K562 (cell line): ENCODE results near the gene MAPK4. TPM values are rescaled to one million over a fixed set of nuclear protein-coding genes. Genes with fewer than 3 reads are reported as not detected.

Source experiments
- ATAC-seq: fragments of 200-7000 bp; cut with Tn5 transposase; 3 replicates; pipeline ENCODE4 v1.9.1; 2020; ENCODE audit warnings: moderate library complexity
- BruUV-seq: library from RNA; stranded (reverse); fragments of 400-500 nt; replicated peaks from 2 replicates; lab custom pipeline; 2021; lab: Mats Ljungman, UMichigan
- CTCF ChIA-PET: fragments of 300-600 bp; formaldehyde crosslinking; extraction: SDS; loops from one replicate; lab custom pipeline; 2021; ENCODE audit warnings: low intra/inter-chr PET ratio; lab: Yijun Ruan, JAX
- POLR2A ChIA-PET: fragments of 300-600, 350-650 bp; sonication (Branson Sonifier 250); formaldehyde crosslinking; extraction: SDS; loops from one replicate; lab custom pipeline; 2021; ENCODE audit warnings: antibody characterized with exemption, inconsistent platforms; lab: Yijun Ruan, JAX
- DNase-seq, 4 experiments: peaks; one replicate each; pipeline versions ENCODE4 v3.0.0 to v3.0.0-alpha.2; 2011 to 2018; ENCODE audit warnings: low spot score in 3 of 4, mixed read lengths in 3 of 4; ENCODE audit errors: extremely low read depth in 1 of 4
- FAIRE-seq: peaks from 2 replicates; lab custom pipeline; 2011; peaks lifted over from hg19 to GRCh38; lab: Jason Lieb, UNC
- H2AFZ ChIP-seq: 2 replicates; pipeline ENCODE4 v1.6.0; 2011; ENCODE audit warnings: low read depth, low read length, control low read depth, inconsistent platforms
- H3K27ac ChIP-seq: fragments of 200-600 bp; 3 replicates; pipeline ENCODE4 v1.8.0; 2011; ENCODE audit warnings: low read depth, mild to moderate bottlenecking, control low read depth, inconsistent platforms, low read length, moderate library complexity, mixed read lengths; ENCODE audit errors: extremely low read depth
- H3K27me3 ChIP-seq, 2 experiments: fragments of 300-600 bp in 1 of 2; 2 replicates in 1 of 2; 3 replicates in 1 of 2; pipeline versions ENCODE4 v1.6.0 to v1.8.0; 2011; ENCODE audit warnings: inconsistent platforms in 2 of 2, low read length in 2 of 2, mild to moderate bottlenecking in 1 of 2, mixed read lengths in 1 of 2, moderate library complexity in 1 of 2; ENCODE audit not compliant: control insufficient read depth in 2 of 2, insufficient read depth in 2 of 2
- H3K36me3 ChIP-seq: fragments of 300-600 bp; 3 replicates; pipeline ENCODE4 v1.8.0; 2011; ENCODE audit warnings: mild to moderate bottlenecking, low read length, inconsistent platforms; ENCODE audit not compliant: control insufficient read depth, insufficient read depth
- H3K4me1 ChIP-seq, 2 experiments: fragments of 200-600 bp in 1 of 2; replicated peaks in 1 of 2; 2 replicates in 1 of 2; 3 replicates in 1 of 2; pipeline versions ENCODE4 v1.5.1 to v1.8.0; 2011; ENCODE audit warnings: inconsistent platforms in 2 of 2, low read length in 2 of 2, mild to moderate bottlenecking in 1 of 2, mixed read lengths in 1 of 2, moderate library complexity in 1 of 2; ENCODE audit not compliant: control insufficient read depth in 2 of 2, insufficient read depth in 2 of 2
- H3K4me2 ChIP-seq: 2 replicates; pipeline ENCODE4 v1.6.1; 2011; ENCODE audit warnings: low read length, control low read depth, inconsistent platforms, mixed read lengths; ENCODE audit not compliant: insufficient read depth
- H3K4me3 ChIP-seq: fragments of 200-600 bp; sonication (generic), shearing (Covaris generic); 2 replicates; pipeline ENCODE4 v1.5.1; 2016; ENCODE audit warnings: control low read depth, inconsistent platforms
- H3K79me2 ChIP-seq: fragments of 200-600 bp; 3 replicates; pipeline ENCODE4 v1.8.0; 2011; ENCODE audit warnings: low read length, inconsistent platforms; ENCODE audit not compliant: control insufficient read depth, insufficient read depth
- H3K9ac ChIP-seq, 2 experiments: 2 replicates each; pipeline versions ENCODE4 v1.6.0 to v1.6.1; 2011; ENCODE audit warnings: low read depth in 2 of 2, low read length in 2 of 2, control low read depth in 1 of 2, inconsistent platforms in 1 of 2, mild to moderate bottlenecking in 1 of 2, mixed read lengths in 1 of 2; ENCODE audit not compliant: insufficient read depth in 1 of 2
- H3K9me1 ChIP-seq: one replicate; pipeline ENCODE4 v1.6.0; 2011; ENCODE audit warnings: inconsistent platforms, mild to moderate bottlenecking, low read length, moderate library complexity; ENCODE audit not compliant: control insufficient read depth, insufficient read depth
- H3K9me3 ChIP-seq: replicated peaks from 2 replicates; pipeline ENCODE4 v1.5.1; 2011; ENCODE audit warnings: low read depth, low read length, inconsistent platforms; ENCODE audit not compliant: control insufficient read depth, insufficient read depth
- H4K20me1 ChIP-seq: replicated peaks from 2 replicates; pipeline ENCODE4 v1.6.1; 2011; ENCODE audit warnings: low read length, inconsistent platforms, mixed read lengths; ENCODE audit not compliant: control insufficient read depth, insufficient read depth
- BRF1 ChIP-seq: IDR thresholded peaks from 3 replicates; pipeline ENCODE4 v1.6.1; 2011; ENCODE audit warnings: borderline replicate concordance, mild to moderate bottlenecking; ENCODE audit not compliant: insufficient read length; ENCODE audit errors: extremely low read depth
- EP300 ChIP-seq: IDR thresholded peaks from 2 replicates; pipeline ENCODE4 v1.6.1; 2012; ENCODE audit warnings: low read length, improper control_type of control experiment
- FIP1L1 ChIP-seq: fragments of 200-400 bp; formaldehyde crosslinking; IDR thresholded peaks from 2 replicates; pipeline ENCODE4 v1.6.1; 2018; ENCODE audit warnings: mild to moderate bottlenecking, low read depth, low read length; ENCODE audit not compliant: poor library complexity, severe bottlenecking
- GATAD2A ChIP-seq: fragments of 450-650 bp; IDR thresholded peaks from 2 replicates; pipeline ENCODE4 v1.6.1; 2017
- KAT2B ChIP-seq: IDR thresholded peaks from one replicate; pipeline ENCODE4 v1.6.1; 2012; ENCODE audit warnings: low read depth, mild to moderate bottlenecking, control low read depth, inconsistent platforms, low read length, moderate library complexity
- MIER1 ChIP-seq: fragments of 450-650 bp; IDR thresholded peaks from 2 replicates; pipeline ENCODE4 v1.6.1; 2016; ENCODE audit warnings: antibody characterized with exemption, mild to moderate bottlenecking, low read depth
- MYNN ChIP-seq, 2 experiments: sonication (generic); formaldehyde crosslinking in 1 of 2; IDR thresholded peaks; 2 replicates each; pipeline versions ENCODE4 v1.5.0 to v1.6.1; 2016 to 2020; ENCODE audit warnings: antibody characterized with exemption in 1 of 2, missing genetic modification reagents in 1 of 2
- NR2F6 ChIP-seq: fragments of 450-650 bp; formaldehyde crosslinking; IDR thresholded peaks from 2 replicates; pipeline ENCODE4 v1.4.0; 2020; ENCODE audit warnings: mild to moderate bottlenecking
- SNRNP70 ChIP-seq: fragments of 200-400 bp; formaldehyde crosslinking; optimal IDR thresholded peaks from 2 replicates; pipeline ENCODE3; 2017; ENCODE audit warnings: low read depth, low read length
- TAF1 ChIP-seq: IDR thresholded peaks from 2 replicates; pipeline ENCODE4 v1.6.1; 2011; ENCODE audit warnings: mild to moderate bottlenecking, low read length, moderate library complexity; ENCODE audit not compliant: insufficient read depth, control insufficient read depth, severe bottlenecking; ENCODE audit errors: extremely low read depth
- ZNF140 ChIP-seq: fragments of 250-450 bp; sonication (Bioruptor Pico); IDR thresholded peaks from 2 replicates; pipeline ENCODE4 v1.8.0; 2021; ENCODE audit warnings: moderate library complexity, mild to moderate bottlenecking, inconsistent platforms
- ZNF668 ChIP-seq: fragments of 250-450 bp; sonication (Bioruptor Pico); IDR thresholded peaks from 2 replicates; pipeline ENCODE4 v1.8.0; 2022; ENCODE audit warnings: mild to moderate bottlenecking, inconsistent platforms
- ZNF707 ChIP-seq: fragments of 250-450 bp; sonication (Bioruptor Pico); conservative IDR thresholded peaks from 2 replicates; pipeline ENCODE4 v1.8.0; 2022; ENCODE audit warnings: inconsistent platforms, mild to moderate bottlenecking, moderate library complexity
- ZZZ3 ChIP-seq: fragments of 450-650 bp; IDR thresholded peaks from 2 replicates; pipeline ENCODE4 v1.6.1; 2016; ENCODE audit warnings: antibody characterized with exemption, mild to moderate bottlenecking, moderate library complexity
- WGBS: fragments of 100-300 bp; shearing (Covaris generic); methylation state at CpG from one replicate; pipeline ENCODE4 v1.1.6; 2016; ENCODE audit warnings: low coverage, mixed read lengths; ENCODE audit not compliant: insufficient coverage; ENCODE audit errors: missing lambda C conversion rate; 5-methylcytosine and 5-hydroxymethylcytosine counted together
- in situ Hi-C: fragments of 300-500 bp; cut with MboI; formaldehyde crosslinking; loops from 4 replicates; pipeline ENCODE4 v1.15.0; 2018; ENCODE audit warnings: inconsistent platforms, mixed read lengths
- intact Hi-C: fragments of 100-400 bp; cut with micrococcal nuclease; formaldehyde crosslinking; loops from 2 replicates; pipeline ENCODE4 v1.14.2; 2022
- polyA plus RNA-seq, 8 experiments: library from polyadenylated mRNA; depleted of rRNA in 4 of 8; stranded (reverse) in 5 of 8; unstranded in 3 of 8; fragments of >200 nt; fragmentation: Nextera tagmentation in 2 of 8; fragmentation: Illumina TruSeq in 1 of 8; extraction: Ambion mirVana in 2 of 8; extraction: Trizol in 1 of 8; gene quantifications; 2 replicates each; pipeline versions ENCODE4 v1.2.1 to v1.2.3, GENCODE V29; 2011 to 2014; ENCODE audit warnings: inconsistent platforms in 1 of 8, missing spikeins in 1 of 8
- total RNA-seq, 7 experiments: library from RNA; depleted of rRNA in 6 of 7; stranded (reverse); fragments of >200 nt in 6 of 7; fragmentation: Illumina TruSeq in 2 of 7; extraction: Trizol in 2 of 7; gene quantifications; 2 replicates each; pipeline versions ENCODE4 v1.2.1 to v1.2.3, GENCODE V29; 2011 to 2021; ENCODE audit warnings: low replicate concordance in 1 of 7
- TF ChIP-seq, protein P1 (sequence below): sonication (generic); formaldehyde crosslinking; IDR thresholded peaks from 2 replicates; pipeline ENCODE4 v1.8.1; 2023; ENCODE audit warnings: mild to moderate bottlenecking, missing genetic modification reagents, moderate library complexity
- TF ChIP-seq, protein P2 (sequence below): fragments of 250-450 bp; sonication (Bioruptor Pico); IDR thresholded peaks from 2 replicates; pipeline ENCODE4 v1.8.0; 2022; ENCODE audit warnings: moderate library complexity, mild to moderate bottlenecking, inconsistent platforms
- TF ChIP-seq, protein P3 (sequence below): fragments of 250-450 bp; sonication (Bioruptor Pico); IDR thresholded peaks from 2 replicates; pipeline ENCODE4 v1.5.0; 2021; ENCODE audit warnings: mild to moderate bottlenecking, borderline replicate concordance

The MAPK4 gene
- total and polyA plus RNA-seq, 9 of the 15 experiments (the other 6 are each of a cell fraction or from before 2014, with no cell fraction given): not detected

DNA sequence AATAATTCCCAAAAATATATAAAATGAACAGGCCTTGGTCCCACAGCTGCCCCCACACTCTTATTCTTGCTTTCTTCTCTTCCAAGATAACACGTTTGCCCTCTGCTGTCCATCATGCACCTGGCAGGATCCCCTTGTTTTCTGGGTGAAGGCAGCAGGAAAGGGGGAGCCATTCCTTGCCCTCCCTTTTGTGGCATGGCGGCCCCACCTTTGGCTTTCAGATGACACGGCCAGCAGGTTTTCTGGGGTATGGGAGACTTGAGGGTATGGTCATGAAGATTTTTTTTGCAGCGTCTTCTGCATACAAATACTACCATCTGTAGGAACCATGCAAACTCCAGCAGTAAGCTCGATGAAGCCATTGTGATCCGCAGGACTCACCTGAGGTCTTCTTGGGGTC is 118.8 kb downstream of the MAPK4 start:
- Histone ChIP-seq H3K27me3 (peaks cover 0 to 4% of the 10 kb centered on the region in 2 experiments; a peak in 2 of 5 replicates), H3K4me2 (no peak overlapping the region), H3K9me3 (no peaks in the 10 kb centered on the region), H3K9ac (no peak overlapping the region), H3K36me3 (no peaks in the 10 kb centered on the region), H3K9me1 (no peaks in the 10 kb centered on the region), H4K20me1 (no peaks in the 10 kb centered on the region), H3K4me1 (no peaks in the 10 kb centered on the region), H3K4me3 (no peak overlapping the region), H2AFZ (no peak overlapping the region), H3K27ac (no peak overlapping the region), H3K79me2 (no peaks in the 10 kb centered on the region)
- in situ Hi-C loops (no loop called here), intact Hi-C loops (no loop called here)
- no TSS peak for BruUV-seq
- TF ChIP-seq, protein P1, sequence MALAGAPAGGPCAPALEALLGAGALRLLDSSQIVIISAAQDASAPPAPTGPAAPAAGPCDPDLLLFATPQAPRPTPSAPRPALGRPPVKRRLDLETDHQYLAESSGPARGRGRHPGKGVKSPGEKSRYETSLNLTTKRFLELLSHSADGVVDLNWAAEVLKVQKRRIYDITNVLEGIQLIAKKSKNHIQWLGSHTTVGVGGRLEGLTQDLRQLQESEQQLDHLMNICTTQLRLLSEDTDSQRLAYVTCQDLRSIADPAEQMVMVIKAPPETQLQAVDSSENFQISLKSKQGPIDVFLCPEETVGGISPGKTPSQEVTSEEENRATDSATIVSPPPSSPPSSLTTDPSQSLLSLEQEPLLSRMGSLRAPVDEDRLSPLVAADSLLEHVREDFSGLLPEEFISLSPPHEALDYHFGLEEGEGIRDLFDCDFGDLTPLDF: no peak
- TF ChIP-seq ZZZ3 (no peak), EP300 (no peak), ZNF668 (CRISPR knock-in tag) (no peak), ZNF707 (CRISPR knock-in tag) (no peak), FIP1L1 (no peak), MIER1 (no peak), KAT2B (no peak), TAF1 (no peak), ZNF140 (CRISPR knock-in tag) (no peak), GATAD2A (no peak), MYNN (IDR thresholded peaks at IDR 0.05) (no peak), MYNN (CRISPR knock-in tag; IDR thresholded peaks at IDR 0.05) (no peak), SNRNP70 (no peak), NR2F6 (CRISPR knock-in tag) (no peak), BRF1 (no peak)
- TF ChIP-seq, protein P2, sequence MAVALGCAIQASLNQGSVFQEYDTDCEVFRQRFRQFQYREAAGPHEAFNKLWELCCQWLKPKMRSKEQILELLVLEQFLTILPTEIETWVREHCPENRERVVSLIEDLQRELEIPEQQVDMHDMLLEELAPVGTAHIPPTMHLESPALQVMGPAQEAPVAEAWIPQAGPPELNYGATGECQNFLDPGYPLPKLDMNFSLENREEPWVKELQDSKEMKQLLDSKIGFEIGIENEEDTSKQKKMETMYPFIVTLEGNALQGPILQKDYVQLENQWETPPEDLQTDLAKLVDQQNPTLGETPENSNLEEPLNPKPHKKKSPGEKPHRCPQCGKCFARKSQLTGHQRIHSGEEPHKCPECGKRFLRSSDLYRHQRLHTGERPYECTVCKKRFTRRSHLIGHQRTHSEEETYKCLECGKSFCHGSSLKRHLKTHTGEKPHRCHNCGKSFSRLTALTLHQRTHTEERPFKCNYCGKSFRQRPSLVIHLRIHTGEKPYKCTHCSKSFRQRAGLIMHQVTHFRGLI: no peak
- TF ChIP-seq, protein P3, sequence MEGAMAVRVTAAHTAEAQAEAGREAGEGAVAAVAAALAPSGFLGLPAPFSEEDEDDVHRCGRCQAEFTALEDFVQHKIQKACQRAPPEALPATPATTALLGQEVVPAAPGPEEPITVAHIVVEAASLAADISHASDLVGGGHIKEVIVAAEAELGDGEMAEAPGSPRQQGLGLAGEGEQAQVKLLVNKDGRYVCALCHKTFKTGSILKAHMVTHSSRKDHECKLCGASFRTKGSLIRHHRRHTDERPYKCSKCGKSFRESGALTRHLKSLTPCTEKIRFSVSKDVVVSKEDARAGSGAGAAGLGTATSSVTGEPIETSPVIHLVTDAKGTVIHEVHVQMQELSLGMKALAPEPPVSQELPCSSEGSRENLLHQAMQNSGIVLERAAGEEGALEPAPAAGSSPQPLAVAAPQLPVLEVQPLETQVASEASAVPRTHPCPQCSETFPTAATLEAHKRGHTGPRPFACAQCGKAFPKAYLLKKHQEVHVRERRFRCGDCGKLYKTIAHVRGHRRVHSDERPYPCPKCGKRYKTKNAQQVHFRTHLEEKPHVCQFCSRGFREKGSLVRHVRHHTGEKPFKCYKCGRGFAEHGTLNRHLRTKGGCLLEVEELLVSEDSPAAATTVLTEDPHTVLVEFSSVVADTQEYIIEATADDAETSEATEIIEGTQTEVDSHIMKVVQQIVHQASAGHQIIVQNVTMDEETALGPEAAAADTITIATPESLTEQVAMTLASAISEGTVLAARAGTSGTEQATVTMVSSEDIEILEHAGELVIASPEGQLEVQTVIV (CRISPR knock-in tag): no peak
- ATAC-seq (no peak), FAIRE-seq (no peak), DNase-seq (no peak)
- CTCF ChIA-PET: no interaction called here
- POLR2A ChIA-PET: no interaction called here
- WGBS: 5% methylated on average over 6 of the region's 6 CpGs
